MCF 10A (cell line): ENCODE data around the gene MMP19. TPM values are rescaled to one million over a fixed set of nuclear protein-coding genes. Genes with fewer than 3 reads are reported as not detected.

ENCODE experiments used
- BruUV-seq: library from RNA; stranded (reverse); fragments of 400-500 nt; replicated peaks from 2 replicates; lab custom pipeline; 2021; lab: Mats Ljungman, UMichigan
- CTCF ChIA-PET: fragments of 300-600 bp; sonication (Branson Sonifier 250); formaldehyde crosslinking; extraction: SDS; loops from one replicate; lab custom pipeline; 2021; ENCODE audit warnings: antibody characterized with exemption, inconsistent platforms; lab: Yijun Ruan, JAX
- POLR2A ChIA-PET: fragments of 300-600, 350-650 bp; sonication (Branson Sonifier 250); formaldehyde crosslinking; extraction: SDS; loops from one replicate; lab custom pipeline; 2020; ENCODE audit warnings: antibody characterized with exemption, inconsistent platforms; lab: Yijun Ruan, JAX
- DNase-seq: peaks from one replicate; pipeline ENCODE4 v3.0.0-alpha.2; 2018; ENCODE audit not compliant: unreplicated experiment
- H3K27ac Mint-ChIP-seq: one replicate; pipeline ENCODE4 v1.8.0; 2022; ENCODE audit warnings: mild to moderate bottlenecking, low read depth, mixed read lengths; ENCODE audit not compliant: unreplicated experiment
- H3K27me3 Mint-ChIP-seq: one replicate; pipeline ENCODE4 v1.8.0; 2022; ENCODE audit warnings: mixed read lengths; ENCODE audit not compliant: insufficient read depth, unreplicated experiment
- H3K36me3 Mint-ChIP-seq: one replicate; pipeline ENCODE4 v1.8.0; 2022; ENCODE audit warnings: mild to moderate bottlenecking, moderate library complexity, mixed read lengths; ENCODE audit not compliant: insufficient read depth, unreplicated experiment
- H3K4me1 Mint-ChIP-seq: one replicate; pipeline ENCODE4 v1.8.0; 2022; ENCODE audit warnings: mixed read lengths; ENCODE audit not compliant: insufficient read depth, unreplicated experiment
- H3K4me3 Mint-ChIP-seq: one replicate; pipeline ENCODE4 v1.8.0; 2022; ENCODE audit warnings: mild to moderate bottlenecking, moderate library complexity, mixed read lengths; ENCODE audit not compliant: unreplicated experiment
- H3K9me3 Mint-ChIP-seq: one replicate; pipeline ENCODE4 v1.8.0; 2022; ENCODE audit warnings: mixed read lengths; ENCODE audit not compliant: unreplicated experiment
- CTCF ChIP-seq: fragments of 200-600 bp; IDR thresholded peaks from one replicate; pipeline ENCODE4 v1.8.0; 2022; ENCODE audit warnings: antibody characterized with exemption, mild to moderate bottlenecking; ENCODE audit not compliant: unreplicated experiment
- intact Hi-C: fragments of 100-400 bp; cut with micrococcal nuclease; formaldehyde crosslinking; loops from 2 replicates; pipeline ENCODE4 v1.14.1; 2022
- total RNA-seq: library from RNA; stranded (reverse); gene quantifications from 2 replicates; pipeline ENCODE4 v1.2.3, GENCODE V29; 2022

The MMP19 gene
- total RNA-seq, 1 experiment from 2014 or later = 3.7 TPM

- H3K36me3 Mint-ChIP-seq = peaks cover 64% of the 10 kb centered on the region
Measured at GRCh38 chr12:55817345-55818139, 25.2 kb downstream of the MMP19 start, which contains the start of the genes ORMDL2 and SARNP. ORMDL2 (plus strand) TSS chr12:55818041; CDS start chr12:55819000, 959 bp downstream. SARNP (minus strand) TSS chr12:55817724; CDS start chr12:55817701, 23 bp downstream.

DNA sequence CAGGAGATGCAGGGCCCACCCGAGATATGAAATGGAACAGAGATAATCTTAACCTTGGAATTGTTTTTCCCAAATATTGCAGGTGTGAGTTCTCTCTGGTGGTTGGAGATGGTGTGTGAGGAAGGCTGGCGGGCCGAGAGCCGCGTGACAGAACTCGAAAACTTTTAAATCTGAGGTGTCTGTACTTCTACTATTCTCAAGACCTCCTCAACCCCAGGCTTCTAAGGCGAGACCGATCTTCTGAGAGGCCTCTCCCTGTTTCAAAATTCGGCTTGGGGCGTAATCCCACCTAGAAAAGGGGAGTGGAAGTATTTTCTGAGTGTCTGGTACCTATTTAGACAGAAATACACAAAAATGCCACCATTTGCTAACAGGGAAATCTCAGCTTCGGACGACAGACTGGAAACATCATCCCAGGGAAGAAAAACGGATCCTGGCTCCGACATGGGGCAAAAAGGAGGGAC lies 25.8 kb downstream of the MMP19 start:
- Mint-ChIP-seq H3K27me3 (no peaks in the 10 kb centered on the region), H3K27ac (no peak overlapping the region), H3K36me3 (peaks cover 60% of the 10 kb centered on the region), H3K4me3 (no peak overlapping the region), H3K9me3 (no peaks in the 10 kb centered on the region), H3K4me1 (peaks cover 25% of the 10 kb centered on the region)
- TSS peak; percentile 68 for BruUV-seq
- TF ChIP-seq CTCF = no peak
- ChIA-PET POLR2A (interaction anchor here (0.6 to 8.3 kb wide), 34 partner anchors 10 to 1537 kb away, joined by 3 to 207 read pairs (median 6); partner anchors contain the start of genes BLOC1S1, CBX5, CD63 and CS), CTCF (interaction anchor here (1.1 to 2.7 kb wide), 9 partner anchors 12 to 179 kb away, joined by 3 to 15 read pairs (median 7); partner anchors contain the start of genes DNAJC14 and PYM1)
- intact Hi-C loops = loop anchor here (1.0 to 5.0 kb wide), 3 partner anchors 109 to 225 kb away; partner anchors contain the start of gene RPS26
- DNase-seq = no peak

More at GRCh38 chr12:55817345-55818139, 25.2 kb downstream of the MMP19 start, which contains the start of the genes ORMDL2 and SARNP:
- no peak within 1 kb of the TSS for H3K27ac Mint-ChIP-seq
- H3K4me1 Mint-ChIP-seq = peaks cover 19% of the 10 kb centered on the region
- BruUV-seq = no TSS peak
- H3K9me3 Mint-ChIP-seq = no peaks in the 10 kb centered on the region
- CTCF ChIA-PET = interaction anchor here (0.5 to 2.7 kb wide), 22 partner anchors 8 to 242 kb away, joined by 3 to 15 read pairs (median 4); partner anchors contain the start of genes DNAJC14 and PYM1
- no peaks in the 10 kb centered on the region for H3K27me3 Mint-ChIP-seq
- intact Hi-C loops = loop anchor here (1.0 to 5.0 kb wide), 3 partner anchors 109 to 225 kb away; partner anchors contain the start of gene RPS26
- TF ChIP-seq CTCF = no peak
- H3K4me3 Mint-ChIP-seq = no peak within 1 kb of the TSS
- POLR2A ChIA-PET = interaction anchor here (0.5 to 8.3 kb wide), 46 partner anchors 10 to 1559 kb away, joined by 3 to 207 read pairs (median 5); partner anchors contain the start of genes BLOC1S1, CBX5, CD63 and CS
- DNase-seq = peak; percentile 100

- no peak for TF ChIP-seq CTCF
- Mint-ChIP-seq H3K4me3 (no peak overlapping the region), H3K27me3 (no peaks in the 10 kb centered on the region), H3K36me3 (peaks cover 52% of the 10 kb centered on the region), H3K27ac (no peak overlapping the region), H3K4me1 (peaks cover 32% of the 10 kb centered on the region), H3K9me3 (no peaks in the 10 kb centered on the region)
- CTCF ChIA-PET = interaction anchor here (0.6 to 0.7 kb wide), 2 partner anchors 23 to 68 kb away, joined by 3 read pairs; no protein-coding TSS in a partner anchor
- DNase-seq = no peak
- POLR2A ChIA-PET = interaction anchor here (0.6 to 8.3 kb wide), 10 partner anchors 13 to 302 kb away, joined by 3 to 207 read pairs (median 24); partner anchors contain the start of genes CD63, DGKA, DNAJC14 and PYM1
- BruUV-seq = no TSS peak
- intact Hi-C loops = loop anchor here (5.0 kb wide), 1 partner anchor 227 kb away; the partner anchor contains the start of gene RPS26
Measured at GRCh38 chr12:55815473-55815872, 27.3 kb downstream of the MMP19 start.
